ENCODE measurements around the gene SPRYD3. TPM values are rescaled to one million over a fixed set of nuclear protein-coding genes. Genes with fewer than 3 reads are reported as not detected.

SPRYD3 gene
- total and polyA plus RNA-seq, 2 of the 4 experiments (the other 2 are of a cell fraction) = 25.6 to 27.8 TPM

GRCh38 chr12:53070877-53071492 lies 8.2 kb downstream of the SPRYD3 start:
- POLR2A ChIA-PET (ENCODE audit: unreplicated experiment) = interaction anchor here (1.1 kb wide), 1 partner anchor 8 kb away, joined by 3 read pairs; no protein-coding TSS in a partner anchor

More at GRCh38 chr12:53070877-53071492, 8.2 kb downstream of the SPRYD3 start:
- Histone ChIP-seq H3K4me3 (ENCODE audit: insufficient read depth, low read depth, low read length) (no peak overlapping the region), H2AK5ac (ENCODE audit: low read depth, low read length) (peak overlapping the region; percentile 83; the same call in 1 of the 2 replicates), H2AK9ac (replicated peaks; ENCODE audit: low read depth, low read length, poor library complexity) (peak overlapping the region; percentile 84), H4K5ac (ENCODE audit: low read depth, low read length) (no peak overlapping the region; the same call in 1 of the 2 replicates), H3K14ac (replicated peaks; ENCODE audit: low read depth, low read length) (peak overlapping the region; percentile 78), H2BK120ac (ENCODE audit: low read depth, low read length) (peak overlapping the region; percentile 53; the same call in 1 of the 2 replicates), H3K36me3 (ENCODE audit: control insufficient read depth, insufficient read depth, low read length) (peaks cover 30% of the 10 kb centered on the region), H3K23ac (ENCODE audit: low read depth, low read length) (peak overlapping the region; percentile 15; the same call in 1 of the 2 replicates), H3K9ac (ENCODE audit: low read depth, low read length) (no peak overlapping the region), H4K91ac (ENCODE audit: insufficient read depth, low read depth, low read length) (peak overlapping the region; percentile 47; the same call in 1 of the 2 replicates), H3K27ac (ENCODE audit: insufficient read depth, low read length) (no peak overlapping the region; the same call in 1 of the 2 replicates), H3K18ac (ENCODE audit: low read depth, low read length) (no peak overlapping the region), H3K56ac (ENCODE audit: extremely low read depth, insufficient read depth, low read length) (no peak overlapping the region), H3K4me2 (ENCODE audit: low read depth, low read length) (no peak overlapping the region), H3K9me1 (ENCODE audit: insufficient read depth, low read length) (peaks cover 15% of the 10 kb centered on the region), H3K9me3 (ENCODE audit: control insufficient read depth, insufficient read depth, low read length) (no peaks in the 10 kb centered on the region), H3K27me3 (ENCODE audit: control insufficient read depth, insufficient read depth, low read length) (no peaks in the 10 kb centered on the region), H4K8ac (ENCODE audit: low read depth in 2 of 2, low read length in 2 of 2) (peak overlapping the region in 1 of 2 experiments; percentile 40; a peak in 1 of 4 replicates), H2BK5ac (ENCODE audit: low read depth, low read length, poor library complexity, severe bottlenecking) (peak overlapping the region; percentile 34), H2BK15ac (ENCODE audit: low read depth, low read length) (peak overlapping the region; percentile 49; the same call in 1 of the 3 replicates), H4K20me1 (ENCODE audit: insufficient read depth, low read length) (no peaks in the 10 kb centered on the region), H2AFZ (replicated peaks; ENCODE audit: low read length, poor library complexity) (peak overlapping the region; percentile 29), H2BK20ac (ENCODE audit: low read depth, low read length) (0 out of 2 replicates have a peak overlapping the region, but pooled peaks have one; percentile 18), H3K4me1 (ENCODE audit: control insufficient read depth, insufficient read depth, low read length) (peaks cover 29% of the 10 kb centered on the region), H3K4ac (ENCODE audit: low read depth, low read length) (peak overlapping the region; percentile 68), H3K79me1 (ENCODE audit: low read depth in 1 of 2, low read length in 2 of 2) (peaks cover 17 to 63% of the 10 kb centered on the region in 2 experiments; a peak in 3 of 4 replicates)
- 83% methylated on average over 1 of the region's 7 CpGs; no CpG with 5 or more reads in 1 of the 2 experiments for WGBS, 2 experiments (ENCODE audit: extremely low coverage in 2 of 2, insufficient read length in 1 of 2)
- in situ Hi-C loops (cut with MboI; ENCODE audit: low sequenced_read_pairs) (no loop called here), dilution Hi-C loops (cut with HindIII; ENCODE audit: low sequenced_read_pairs, unreplicated experiment) (no loop called here), intact Hi-C loops (cut with micrococcal nuclease) (no loop called here)
- DNase-seq = no peak
- BruUV-seq (replicated peaks) = no TSS peak
- TF ChIP-seq MAZ (IDR thresholded peaks at IDR 0.05; ENCODE audit: borderline replicate concordance, low read depth, low read length) (no peak), MXI1 (IDR thresholded peaks at IDR 0.05; ENCODE audit: borderline replicate concordance, low read depth, low read length) (no peak), RFX5 (IDR thresholded peaks at IDR 0.05; ENCODE audit: low read depth, low read length) (no peak), BHLHE40 (IDR thresholded peaks at IDR 0.05; ENCODE audit: low read depth, low read length) (peak; percentile 82), MAFK (IDR thresholded peaks at IDR 0.05; ENCODE audit: low read depth, low read length) (no peak), FOS (IDR thresholded peaks at IDR 0.05; ENCODE audit: low read depth, low read length) (no peak), CEBPB (IDR thresholded peaks at IDR 0.05; ENCODE audit: low read depth, low read length) (no peak), ELK1 (IDR thresholded peaks at IDR 0.05; ENCODE audit: borderline replicate concordance, low read depth, low read length) (no peak)
- CTCF ChIA-PET = interaction anchor here (1.2 kb wide), 1 partner anchor 28 kb away, joined by 5 read pairs; no protein-coding TSS in a partner anchor
- peak; percentile 12; the same call in 1 of the 2 replicates for ATAC-seq (ENCODE audit: low read depth)

Measured in IMR-90 (cell line).